GM18517 (cell line): ENCODE data around the gene FZD4.
"Not testable (repeated sequence)": the region's sequence is repeated elsewhere in the genome, so short reads cannot be mapped to it uniquely, and the experiment has no call there.

ENCODE experiments used
- ATAC-seq: cut with Tn5 transposase; IDR thresholded peaks from one replicate; pipeline ENCODE4 v1.9.1; 2021; ENCODE audit warnings: mild to moderate bottlenecking, moderate library complexity; ENCODE audit not compliant: unreplicated experiment

FZD4 gene

DNA sequence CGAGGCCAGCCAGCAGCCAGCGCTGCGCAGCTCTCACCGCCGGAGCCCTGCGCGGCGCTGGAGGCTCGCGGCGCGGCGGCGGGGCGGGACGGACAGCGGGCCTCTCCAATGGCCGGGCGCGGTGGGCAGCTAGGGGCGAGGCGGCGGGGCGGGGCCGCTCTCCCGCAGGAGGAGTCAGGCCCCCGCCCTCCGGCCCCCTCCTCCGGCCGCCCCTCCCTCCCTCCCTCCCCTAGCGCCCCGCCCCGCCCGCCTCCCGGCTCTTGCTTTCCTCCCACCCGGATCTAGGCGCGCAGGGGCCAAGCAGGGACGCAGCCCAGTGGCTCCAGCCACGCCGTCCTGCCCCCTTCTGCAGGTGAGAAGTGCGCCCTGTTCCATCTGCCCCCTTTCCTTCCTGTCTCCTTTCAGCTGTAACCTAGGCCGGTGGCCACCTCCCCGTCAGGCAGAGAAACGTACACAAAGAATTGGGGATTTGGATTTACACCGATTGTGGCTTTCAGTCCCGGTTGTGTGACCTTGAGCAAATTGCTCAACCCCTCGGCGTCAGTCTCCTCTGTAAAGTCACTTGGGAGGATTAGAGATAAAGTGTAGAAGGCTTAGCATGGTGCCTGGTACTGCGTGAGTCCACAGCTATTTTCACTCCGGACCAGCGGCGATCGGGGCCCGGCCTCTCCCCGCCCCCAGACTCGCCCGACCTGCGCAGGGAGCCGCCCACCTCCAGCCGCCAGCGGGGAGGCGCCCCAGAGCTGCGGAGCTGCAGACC is at the start of gene FZD4:
FZD4 (minus strand) TSS at position 35 of the 760 bp plus-strand sequence. CDS start 310 bp downstream, outside the sequence.
- ATAC-seq = peak; percentile 85

DNA sequence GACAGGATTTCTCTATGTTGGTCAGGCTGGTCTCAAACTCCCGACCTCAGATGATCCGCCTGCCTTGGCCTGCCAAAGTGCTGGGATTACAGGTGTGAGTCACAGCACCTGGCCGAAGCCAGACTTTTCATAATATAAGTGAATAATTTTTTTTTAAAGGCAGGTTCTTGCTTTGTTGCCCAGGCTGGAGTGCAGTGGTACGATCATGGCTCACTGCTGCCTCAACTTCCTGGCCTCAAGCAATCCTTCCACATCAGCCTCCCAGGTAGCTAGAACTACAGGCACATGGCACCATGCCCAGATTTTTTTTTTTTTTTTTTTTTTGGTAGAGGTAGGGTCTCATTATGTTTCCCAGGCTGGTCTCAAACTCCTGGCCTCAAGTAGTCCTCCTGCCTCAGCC is 49.1 kb upstream of the FZD4 start:
- not testable (repeated sequence) for ATAC-seq

DNA sequence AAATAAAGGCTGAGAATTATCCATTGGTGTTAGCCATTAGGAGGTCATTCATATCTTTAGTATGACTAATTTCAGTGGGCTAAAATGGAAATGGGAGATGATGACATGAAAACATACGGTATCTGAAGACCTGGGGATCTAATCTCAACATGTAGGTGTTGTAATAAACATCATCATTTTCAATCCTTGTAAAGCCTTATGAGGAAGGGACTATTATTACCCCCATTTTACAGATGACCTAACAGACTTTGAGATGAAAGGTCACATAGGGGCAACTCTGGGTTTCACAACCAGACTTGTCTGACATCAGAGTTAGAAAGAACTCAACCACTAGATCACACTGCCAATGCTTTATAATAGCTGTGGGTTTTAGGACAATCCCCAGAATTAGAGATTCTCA is 47.7 kb upstream of the FZD4 start:
- ATAC-seq = no peak

DNA sequence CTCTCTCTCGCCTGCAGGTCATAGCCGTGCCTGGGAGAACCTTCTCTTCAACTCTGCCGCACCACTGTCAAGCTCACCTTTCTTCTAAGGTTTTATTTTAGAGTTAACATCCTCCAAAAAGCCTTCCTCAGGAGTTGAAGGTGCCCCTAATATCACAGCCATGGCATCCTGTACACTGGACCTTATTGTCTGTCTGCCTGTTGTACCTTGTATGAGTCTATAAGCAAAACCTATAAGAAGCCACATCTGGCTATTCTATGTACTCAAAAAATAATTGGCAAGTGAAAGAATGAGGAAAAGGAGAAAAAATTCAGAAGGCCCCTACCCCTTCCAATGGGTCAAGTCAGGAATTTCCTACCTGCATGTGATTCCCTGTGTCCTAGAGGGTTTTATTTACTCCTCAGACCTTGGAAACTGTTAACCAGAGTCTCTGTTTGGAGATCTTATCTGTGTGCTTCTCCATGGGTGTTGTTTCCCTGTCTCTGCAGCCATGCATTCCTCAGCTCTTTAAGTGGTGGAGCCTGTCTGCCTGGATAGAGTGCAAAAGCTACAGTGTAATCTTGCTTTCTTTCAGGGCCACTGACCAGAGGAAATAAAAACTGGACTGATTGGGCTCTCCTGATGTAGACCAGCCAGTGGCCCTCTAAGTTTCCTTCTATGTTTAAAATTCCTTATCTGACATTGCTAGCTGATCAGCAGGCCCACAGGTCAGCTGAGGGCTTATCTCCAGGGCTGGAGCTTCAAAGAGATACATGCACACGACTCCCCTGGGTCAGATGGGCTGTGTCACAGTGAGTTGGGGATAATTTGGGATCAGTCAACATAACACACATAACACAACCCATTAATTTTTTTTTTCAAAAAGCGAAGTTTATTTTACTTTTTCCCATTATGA is 44.9 kb upstream of the FZD4 start:
- no peak for ATAC-seq

DNA sequence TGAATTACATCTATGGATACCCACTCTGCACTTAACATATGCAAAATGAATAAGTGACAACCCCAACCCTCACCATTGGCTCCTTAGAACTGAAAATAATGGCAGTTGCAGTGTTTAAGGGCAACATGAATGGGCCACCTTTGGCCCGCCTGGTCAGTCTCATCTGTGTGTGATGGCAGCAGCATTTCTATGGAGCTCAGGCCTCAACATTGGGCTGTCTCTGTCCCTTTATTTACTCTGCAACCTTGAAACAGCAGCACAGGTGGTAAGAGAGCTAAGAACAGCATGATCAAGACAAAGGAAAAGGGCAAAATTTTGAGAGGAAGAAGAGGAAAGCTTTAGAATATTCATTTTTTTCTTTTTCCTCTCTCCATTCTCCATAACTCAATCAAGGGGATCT is 44.2 kb upstream of the FZD4 start:
- ATAC-seq = no peak

DNA sequence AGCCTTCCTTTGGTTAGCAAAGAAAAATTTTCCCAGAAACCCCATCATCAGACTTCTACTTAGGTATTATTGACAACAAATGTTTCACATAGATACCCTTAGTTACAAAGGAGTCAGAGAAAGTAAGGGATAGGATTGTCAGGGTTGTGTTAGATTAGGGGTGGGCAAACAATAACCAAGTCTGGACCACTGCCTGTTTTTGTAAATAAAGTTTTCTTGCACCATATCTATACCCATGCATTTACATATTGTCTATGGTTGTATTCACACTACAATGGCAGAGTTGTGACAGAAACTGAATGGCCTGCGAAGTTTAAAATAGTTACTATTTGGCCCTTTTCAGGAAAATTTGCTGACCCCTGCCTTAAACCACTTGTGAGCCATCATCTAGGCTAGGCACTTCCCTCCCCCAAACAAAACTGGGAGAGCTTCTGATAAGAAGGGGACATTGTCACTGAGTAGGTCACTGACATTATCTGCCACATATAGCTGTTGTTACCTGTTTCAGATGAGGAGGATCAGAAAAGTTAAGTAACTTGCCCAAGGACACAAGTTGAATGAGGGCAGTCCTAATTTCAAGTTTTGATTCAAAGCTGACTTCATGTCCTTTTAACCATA is 41.9 kb upstream of the FZD4 start:
- ATAC-seq = no peak

DNA sequence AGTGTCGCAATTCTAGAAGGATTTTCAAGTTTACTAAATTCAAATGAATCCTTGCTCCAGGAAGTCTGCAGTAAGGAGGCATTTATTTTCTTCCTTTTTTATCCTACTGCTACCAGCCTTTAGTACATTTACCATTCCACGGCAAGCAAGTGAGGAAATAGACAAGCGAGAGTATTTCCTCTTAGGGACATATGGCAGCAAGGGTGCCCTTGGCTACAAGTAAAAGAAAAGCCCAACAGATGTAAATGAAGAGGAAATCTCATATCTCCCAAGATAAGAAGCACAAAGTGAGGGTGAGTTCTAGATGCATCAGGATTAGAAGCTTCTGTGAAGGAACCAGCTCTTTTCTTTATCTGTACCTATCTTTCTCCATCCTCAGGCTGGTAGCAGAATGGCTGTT is 37.8 kb upstream of the FZD4 start:
- no peak for ATAC-seq

DNA sequence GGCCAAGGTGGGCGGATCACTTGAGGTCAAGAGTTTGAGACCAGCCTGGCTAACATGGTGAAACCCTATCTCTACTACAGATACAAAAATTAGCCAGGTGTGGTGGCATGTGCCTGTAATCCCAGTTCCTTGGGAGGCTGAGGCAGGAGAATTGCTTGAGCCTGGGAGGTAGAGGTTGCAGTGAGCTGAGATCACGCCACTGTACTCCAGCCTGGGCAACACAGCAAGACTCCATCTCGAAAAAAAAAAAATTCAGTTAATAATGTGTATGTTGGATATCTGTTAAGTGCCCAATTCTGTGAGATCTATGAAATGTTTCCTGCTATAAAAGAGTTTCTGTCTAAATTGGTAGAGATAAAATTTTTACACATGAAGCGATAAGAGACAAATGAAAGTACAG is 37.1 kb upstream of the FZD4 start:
- ATAC-seq = not testable (repeated sequence)

DNA sequence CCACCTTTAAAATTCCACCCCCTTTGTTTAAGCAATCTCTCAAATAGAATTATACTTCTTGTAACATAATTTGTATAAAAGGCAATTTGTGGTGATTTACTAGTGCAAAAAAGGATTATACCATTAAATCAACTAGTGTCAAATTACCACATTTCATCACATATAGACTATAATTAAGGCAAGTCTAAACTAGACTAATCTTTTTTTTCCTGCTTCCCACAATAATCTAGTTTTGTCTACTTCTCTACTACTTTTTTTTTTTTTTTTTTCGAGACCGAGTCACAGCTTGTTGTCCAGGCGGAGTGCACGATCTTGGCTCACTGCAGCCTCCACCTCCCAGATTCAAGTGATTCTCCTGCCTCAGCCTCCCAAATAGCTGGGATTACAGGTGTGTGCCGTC is 36.1 kb upstream of the FZD4 start:
- ATAC-seq = no peak

DNA sequence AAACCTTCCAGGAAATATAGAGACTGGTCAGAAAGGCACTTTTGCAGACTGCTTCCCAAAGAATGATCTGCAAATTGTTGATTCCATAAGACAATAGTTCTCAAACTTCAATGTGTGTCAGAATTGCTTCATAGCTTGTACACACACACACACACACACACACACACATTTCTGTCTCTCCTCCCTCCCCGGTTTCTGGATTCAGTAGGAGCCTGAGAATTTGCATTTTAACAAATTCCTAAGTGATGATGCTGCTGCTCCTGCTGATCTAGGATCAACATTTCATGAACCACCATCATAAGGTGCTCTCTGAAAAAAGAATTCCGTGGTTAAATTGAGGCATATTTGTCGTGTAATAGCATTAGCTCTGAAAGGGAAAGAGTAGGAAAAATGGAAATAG is 35.3 kb upstream of the FZD4 start:
- no peak for ATAC-seq

DNA sequence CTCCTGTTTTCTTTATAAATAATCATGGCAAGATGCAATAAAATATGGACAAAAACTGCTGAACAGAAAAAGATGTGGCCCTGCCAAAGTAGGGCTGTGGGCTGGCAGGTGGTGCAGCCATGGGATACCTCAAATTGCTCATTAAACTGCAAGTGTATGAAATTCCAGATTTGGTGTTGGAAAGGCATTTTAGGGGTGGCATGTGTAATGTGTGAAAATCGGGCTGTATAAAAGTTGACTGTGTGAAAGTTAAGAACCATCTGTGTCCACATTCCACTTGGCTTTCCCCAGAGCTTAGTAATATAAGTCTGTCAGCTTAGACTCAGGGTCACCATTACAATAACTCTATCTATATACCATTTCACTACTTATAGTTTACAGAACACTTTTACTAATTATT is 34.8 kb upstream of the FZD4 start:
- no peak for ATAC-seq

DNA sequence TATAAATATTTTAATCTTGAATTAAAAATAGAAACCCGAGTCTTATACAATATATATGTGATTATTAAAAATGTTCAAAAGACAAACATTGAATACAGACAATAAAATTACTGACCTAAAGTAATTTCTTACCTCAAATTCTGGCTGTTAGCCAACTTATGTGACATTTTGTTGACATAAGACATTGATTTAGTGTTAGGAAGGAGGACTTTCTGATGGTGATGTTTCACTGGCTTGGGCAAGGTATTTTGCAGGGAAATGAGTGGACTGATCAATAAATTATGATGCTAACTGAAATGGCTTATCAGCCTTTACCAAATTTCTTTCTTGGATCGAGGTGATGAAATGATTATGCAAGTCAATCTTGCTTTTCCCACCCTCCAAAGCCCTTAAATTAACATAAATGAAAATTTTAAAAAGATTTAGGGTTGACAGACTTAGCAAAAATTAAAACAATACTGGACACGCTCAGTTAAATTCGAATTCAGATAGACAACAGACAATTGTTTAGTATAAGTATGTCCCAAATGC is 33.2 kb upstream of the FZD4 start:
- no peak for ATAC-seq

DNA sequence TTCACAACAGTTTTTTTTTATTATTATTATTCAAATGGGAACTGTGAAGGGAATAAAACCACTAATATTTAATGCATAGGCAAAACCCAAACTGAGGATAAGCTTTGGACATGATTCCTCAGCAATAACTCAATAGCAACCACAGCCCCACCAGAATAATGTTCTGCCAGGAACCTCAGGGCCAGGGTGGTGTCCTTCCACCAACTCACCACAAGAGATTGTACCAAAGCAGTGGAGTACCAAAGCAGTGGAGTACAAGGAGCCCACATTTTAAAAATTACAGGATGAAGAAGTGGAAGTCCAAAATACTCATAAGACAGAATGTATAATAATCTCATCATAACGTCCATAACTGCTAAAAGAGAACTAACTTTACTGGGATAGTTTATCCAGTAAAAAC is 32.5 kb upstream of the FZD4 start:
- ATAC-seq = no peak

DNA sequence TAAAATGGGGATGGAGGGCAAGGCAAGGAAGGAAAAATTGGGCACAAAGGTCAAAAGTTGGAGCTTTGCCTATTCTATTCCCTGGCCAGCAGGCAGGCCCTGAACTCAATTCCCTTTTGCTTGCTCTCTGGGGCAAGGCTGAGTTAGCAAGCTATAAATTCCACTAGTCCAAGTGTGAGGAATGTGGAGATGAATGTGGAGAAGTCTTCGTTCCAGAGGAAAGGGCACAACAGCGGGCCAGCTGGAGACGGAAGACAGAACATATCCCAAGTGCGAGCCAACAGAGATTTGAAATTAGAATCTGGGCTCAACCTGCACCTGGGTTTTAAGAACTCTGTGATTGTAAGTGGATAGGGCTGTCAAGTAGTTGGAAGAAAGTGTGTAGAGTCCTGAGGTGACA is 29.5 kb upstream of the FZD4 start:
- ATAC-seq = no peak

DNA sequence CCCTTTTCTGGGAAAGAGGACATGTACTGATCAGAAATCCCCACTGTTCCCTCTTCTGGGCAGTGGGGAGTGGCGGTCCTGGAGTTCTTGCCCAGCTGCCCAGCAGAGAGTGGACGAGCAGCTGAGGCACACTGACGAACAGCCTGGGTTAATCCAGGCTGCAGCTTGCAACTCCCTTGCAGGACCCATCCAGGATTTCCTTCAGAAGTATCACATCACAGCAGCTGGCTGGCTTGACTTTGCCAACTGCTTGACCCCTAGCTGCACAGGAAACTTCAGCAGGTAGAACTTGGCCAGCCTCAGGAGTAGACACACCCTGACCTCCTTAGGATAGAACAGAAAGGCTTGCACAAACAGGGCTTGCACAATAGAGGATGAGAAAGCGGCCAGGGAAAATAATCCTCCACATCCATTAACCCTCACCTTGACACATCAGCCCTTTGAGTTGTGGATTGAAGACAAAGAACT is 27.9 kb upstream of the FZD4 start:
- ATAC-seq = no peak

DNA sequence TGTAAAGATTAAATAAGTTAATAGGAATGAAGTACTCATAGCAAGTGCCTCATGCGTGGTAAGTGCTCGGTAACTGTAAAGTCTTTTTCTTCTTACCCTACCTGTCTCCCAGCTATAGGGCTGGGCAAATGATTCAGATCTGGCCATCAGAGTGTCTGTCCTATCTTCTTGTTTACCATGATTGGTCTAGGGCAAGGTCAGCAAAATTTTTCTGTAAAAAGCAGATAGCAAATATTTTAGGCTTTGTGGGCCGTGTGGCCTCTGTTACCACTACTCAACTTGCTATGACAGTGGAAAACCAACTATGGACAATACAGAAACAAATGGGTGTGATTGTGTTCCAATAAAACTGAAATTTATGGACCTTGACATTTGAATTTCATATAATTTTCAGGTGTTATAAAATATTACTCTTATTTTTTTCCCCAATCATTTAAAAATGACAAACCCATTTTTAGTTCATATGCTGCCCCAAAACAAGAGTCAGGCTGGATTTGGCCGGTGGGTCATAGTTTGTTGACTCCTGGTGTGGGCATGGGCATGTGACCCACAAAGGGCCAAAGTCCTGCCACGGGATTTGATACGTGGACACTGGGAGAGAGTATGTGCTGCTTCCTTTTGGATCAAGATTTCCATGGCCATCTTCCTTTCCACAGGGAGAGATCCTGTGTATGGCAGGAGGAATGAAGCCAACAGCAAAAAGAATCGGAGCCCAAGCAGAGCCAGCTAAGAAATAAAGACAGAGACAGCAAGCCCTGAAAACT is 26.8 kb upstream of the FZD4 start:
- ATAC-seq = no peak

DNA sequence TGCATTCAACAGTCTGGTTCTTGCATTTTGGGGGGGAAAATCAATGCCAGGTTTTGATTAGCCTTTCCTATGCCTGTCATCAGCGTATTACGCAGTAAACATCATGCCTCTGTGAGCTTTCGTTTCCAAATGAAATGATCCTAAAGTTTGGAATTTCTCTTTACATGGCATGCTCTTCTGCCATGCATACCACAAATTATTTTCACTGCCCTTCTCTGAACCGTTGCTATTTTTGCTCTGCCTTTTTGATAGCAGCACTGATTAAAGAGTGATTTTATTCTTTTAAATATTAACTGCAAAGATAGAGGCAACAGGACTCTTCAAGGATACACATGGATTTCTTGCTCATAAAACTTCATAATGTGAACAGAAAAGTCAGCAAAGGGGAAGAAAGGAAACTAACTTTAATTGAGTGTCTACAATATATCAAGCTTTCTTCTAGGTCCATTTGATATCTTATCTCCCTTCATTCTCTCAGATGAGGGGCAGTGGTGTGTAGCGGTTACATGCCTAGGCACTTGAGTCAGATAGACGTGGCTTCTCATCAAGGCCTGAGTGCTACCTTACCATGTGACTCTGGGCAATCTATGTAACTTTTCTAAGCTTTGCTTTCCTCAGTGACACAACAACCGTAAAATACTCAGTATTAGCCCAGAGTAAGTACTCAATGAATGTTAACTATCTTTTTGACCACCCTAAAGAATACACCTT is 25.0 kb upstream of the FZD4 start:
- ATAC-seq = no peak

DNA sequence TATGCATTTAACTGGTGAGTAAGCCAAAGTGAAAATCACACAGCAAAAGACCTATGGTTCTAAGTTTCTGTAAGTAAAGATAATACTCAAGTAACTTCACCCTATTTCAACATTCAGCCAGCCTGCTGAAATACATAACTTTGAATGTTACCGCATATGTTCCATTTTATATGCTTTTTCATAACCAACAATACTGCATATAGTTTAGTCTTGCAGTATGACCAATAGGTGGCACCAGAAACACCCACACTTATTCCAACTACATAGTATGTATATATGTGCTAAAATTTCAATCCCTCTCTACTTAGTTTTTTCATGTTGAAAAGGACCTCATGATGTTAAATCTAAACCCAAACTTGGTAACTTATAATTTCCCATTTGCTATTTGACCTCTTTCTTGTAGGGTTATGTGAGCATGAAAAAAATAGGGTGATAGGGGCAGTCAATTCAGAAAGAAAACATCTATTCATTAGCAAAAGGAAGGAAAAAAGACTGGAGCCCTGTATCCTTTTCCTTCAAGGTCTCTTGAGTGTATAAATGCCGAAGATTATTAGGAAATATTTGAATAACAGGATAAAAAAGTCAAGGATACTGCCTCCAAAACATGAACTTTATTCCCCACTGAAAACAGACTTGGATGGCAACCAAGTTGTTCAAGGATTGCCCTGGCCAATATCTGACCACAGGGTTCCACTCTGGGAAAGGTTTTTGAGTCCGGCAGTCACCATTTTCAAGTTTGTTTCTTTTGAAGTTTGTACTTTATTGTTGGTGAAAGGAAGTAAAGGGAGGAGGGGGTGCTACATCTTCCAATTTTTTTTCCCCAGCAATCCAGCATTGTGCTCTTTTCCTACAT is 23.8 kb upstream of the FZD4 start:
- no peak for ATAC-seq

DNA sequence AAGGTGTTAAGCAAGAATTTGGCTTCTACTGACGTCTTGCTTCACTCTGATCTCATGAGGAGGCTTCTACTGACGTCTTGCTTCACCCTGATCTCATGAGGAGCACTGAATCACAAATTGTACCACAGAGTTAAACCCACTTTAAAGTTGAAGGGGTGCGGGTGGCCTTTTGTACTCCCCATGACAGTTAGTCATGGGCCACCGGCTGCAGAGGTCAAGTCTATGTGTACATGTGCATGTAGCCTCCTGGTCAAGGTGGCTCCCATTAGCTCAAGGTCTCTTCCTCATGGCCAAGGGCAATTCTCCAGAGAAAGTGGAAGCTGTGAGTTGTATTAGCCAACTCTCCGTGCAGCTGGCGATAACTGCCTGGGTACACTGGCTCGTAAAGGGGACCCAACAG is 23.1 kb upstream of the FZD4 start:
- ATAC-seq = no peak
